OCI-LY7 (cell line): ENCODE measurements around the gene BRD7.

Source experiments
- CTCF ChIP-seq: fragments of 200-600 bp; sonication (generic); conservative IDR thresholded peaks from 2 replicates; pipeline ENCODE4 v1.5.1; 2014; ENCODE audit warnings: mild to moderate bottlenecking, antibody characterized with exemption, low read length, moderate library complexity, mixed read lengths
- EZH2phosphoT487 ChIP-seq: fragments of 200-600 bp; sonication (generic); IDR thresholded peaks from 2 replicates; pipeline ENCODE4 v1.6.1; 2018; ENCODE audit warnings: low read depth, borderline replicate concordance, mild to moderate bottlenecking, mixed run types, antibody characterized with exemption, low read length, moderate library complexity, mixed read lengths

- no peak for TF ChIP-seq CTCF
- no peak for TF ChIP-seq EZH2phosphoT487
Observed at GRCh38 chr16:50279504-50279865, 89.3 kb downstream of the BRD7 start.
